ENCODE data around the gene FAM76A.
"Not testable (repeated sequence)": the region's sequence is repeated elsewhere in the genome, so short reads cannot be mapped to it uniquely, and the experiment has no call there.

GRCh38 chr1:27808131-27808530 is 82.4 kb downstream of the FAM76A start:
- not testable (repeated sequence) for TF ChIP-seq CTCF, EP300, POLR2AphosphoS5 (IDR thresholded peaks at IDR 0.05)

All from upper lobe of left lung (tissue), 4 donors.